LNCAP (cell line): Measurements from ENCODE around the gene FKBP1C.

Source experiments
- CTCF ChIP-seq: fragments of 450-650 bp; IDR thresholded peaks from 2 replicates; pipeline ENCODE4 v1.5.1; 2017; ENCODE audit warnings: mild to moderate bottlenecking

Gene FKBP1C

GRCh38 chr6:63259153-63259552 lies 47.9 kb downstream of the FKBP1C start:
- TF ChIP-seq CTCF = no peak

GRCh38 chr6:63261820-63262219 lies 50.6 kb downstream of the FKBP1C start:
- no peak for TF ChIP-seq CTCF
